B cell (primary cell): ENCODE data around the gene CYP26C1.

Source experiments
- EZH2 ChIP-seq: IDR thresholded peaks from 2 replicates; pipeline ENCODE4 v1.6.1; 2012; ENCODE audit warnings: borderline replicate concordance, low read depth, mild to moderate bottlenecking, moderate library complexity, low read length; ENCODE audit not compliant: insufficient read depth, poor library complexity, severe bottlenecking
- TF ChIP-seq, protein P1 (sequence below): fragments of 200-600 bp; IDR thresholded peaks from one replicate; pipeline ENCODE4 v1.8.0; 2022; ENCODE audit warnings: antibody characterized with exemption, mild to moderate bottlenecking

DNA sequence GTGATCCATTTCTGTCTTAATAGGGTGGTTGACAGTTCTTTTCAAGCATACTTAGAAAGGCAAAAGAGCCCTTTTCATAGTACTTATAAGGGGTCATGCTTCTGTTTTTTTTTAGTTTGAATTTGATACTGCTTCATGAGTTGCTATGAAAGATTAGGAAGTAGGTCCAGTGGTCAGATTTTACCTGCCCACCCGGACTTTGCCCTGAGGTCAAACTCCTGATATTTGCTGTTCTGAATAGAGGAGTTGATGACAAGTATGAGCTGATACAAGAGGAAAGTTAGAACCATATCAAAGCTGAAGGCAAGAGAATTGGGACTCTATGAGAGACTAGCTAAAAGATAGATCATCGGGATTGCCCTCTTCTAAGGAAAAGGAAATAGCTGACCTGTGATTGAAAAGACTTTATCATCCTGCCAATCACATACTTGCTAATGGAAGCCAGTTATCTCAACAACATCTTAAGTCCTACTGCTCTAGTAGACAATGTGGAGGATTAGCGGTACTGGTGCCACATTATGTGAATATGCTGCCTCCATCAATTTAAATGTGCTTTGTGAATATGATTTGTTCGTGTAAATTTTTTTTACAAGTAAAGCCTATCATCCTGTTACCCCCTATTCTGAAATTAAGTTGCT, 37.5 kb upstream of the CYP26C1 start:
- TF ChIP-seq, protein P1, sequence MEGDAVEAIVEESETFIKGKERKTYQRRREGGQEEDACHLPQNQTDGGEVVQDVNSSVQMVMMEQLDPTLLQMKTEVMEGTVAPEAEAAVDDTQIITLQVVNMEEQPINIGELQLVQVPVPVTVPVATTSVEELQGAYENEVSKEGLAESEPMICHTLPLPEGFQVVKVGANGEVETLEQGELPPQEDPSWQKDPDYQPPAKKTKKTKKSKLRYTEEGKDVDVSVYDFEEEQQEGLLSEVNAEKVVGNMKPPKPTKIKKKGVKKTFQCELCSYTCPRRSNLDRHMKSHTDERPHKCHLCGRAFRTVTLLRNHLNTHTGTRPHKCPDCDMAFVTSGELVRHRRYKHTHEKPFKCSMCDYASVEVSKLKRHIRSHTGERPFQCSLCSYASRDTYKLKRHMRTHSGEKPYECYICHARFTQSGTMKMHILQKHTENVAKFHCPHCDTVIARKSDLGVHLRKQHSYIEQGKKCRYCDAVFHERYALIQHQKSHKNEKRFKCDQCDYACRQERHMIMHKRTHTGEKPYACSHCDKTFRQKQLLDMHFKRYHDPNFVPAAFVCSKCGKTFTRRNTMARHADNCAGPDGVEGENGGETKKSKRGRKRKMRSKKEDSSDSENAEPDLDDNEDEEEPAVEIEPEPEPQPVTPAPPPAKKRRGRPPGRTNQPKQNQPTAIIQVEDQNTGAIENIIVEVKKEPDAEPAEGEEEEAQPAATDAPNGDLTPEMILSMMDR: no peak
- no peak for TF ChIP-seq EZH2
